HepG2 (cell line): Measurements from ENCODE around the gene LIMA1.

Experiments used
- CEBPB ChIP-seq: IDR thresholded peaks from 2 replicates; pipeline ENCODE4 v1.6.1; 2011; ENCODE audit warnings: low read depth, low read length, improper control_type of control experiment, borderline replicate concordance
- HDAC2 ChIP-seq: sonication (generic); formaldehyde crosslinking; IDR thresholded peaks from 2 replicates; pipeline ENCODE4 v1.4.0; 2020; ENCODE audit warnings: missing genetic modification reagents
- IRF2 ChIP-seq: IDR thresholded peaks from 2 replicates; pipeline ENCODE4 v1.6.1; 2018; ENCODE audit warnings: missing genetic modification reagents, missing compliant biosample characterization
- MED1 ChIP-seq: sonication (generic); formaldehyde crosslinking; IDR thresholded peaks from 2 replicates; pipeline ENCODE4 v1.4.0; 2020; ENCODE audit warnings: missing genetic modification reagents
- MXI1 ChIP-seq: IDR thresholded peaks from 3 replicates; pipeline ENCODE4 v1.6.1; 2012; ENCODE audit warnings: low read depth, low read length, inconsistent platforms, borderline replicate concordance
- TCF7L2 ChIP-seq: IDR thresholded peaks from 2 replicates; pipeline ENCODE4 v1.6.1; 2011; ENCODE audit warnings: mild to moderate bottlenecking, low read depth, low read length, moderate library complexity
- ZNF24 ChIP-seq: fragments of 450-650 bp; IDR thresholded peaks from 2 replicates; pipeline ENCODE4 v1.6.1; 2017; ENCODE audit warnings: antibody characterized with exemption, mild to moderate bottlenecking
- TF ChIP-seq, protein P1 (sequence below): sonication (generic); formaldehyde crosslinking; IDR thresholded peaks from 2 replicates; pipeline ENCODE4 v1.5.0; 2020; ENCODE audit warnings: mild to moderate bottlenecking, missing genetic modification reagents, moderate library complexity
- TF ChIP-seq, protein P2 (sequence below): sonication (generic); formaldehyde crosslinking; IDR thresholded peaks from 2 replicates; pipeline ENCODE4 v1.5.1; 2020; ENCODE audit warnings: missing genetic modification reagents, mild to moderate bottlenecking, borderline replicate concordance

DNA sequence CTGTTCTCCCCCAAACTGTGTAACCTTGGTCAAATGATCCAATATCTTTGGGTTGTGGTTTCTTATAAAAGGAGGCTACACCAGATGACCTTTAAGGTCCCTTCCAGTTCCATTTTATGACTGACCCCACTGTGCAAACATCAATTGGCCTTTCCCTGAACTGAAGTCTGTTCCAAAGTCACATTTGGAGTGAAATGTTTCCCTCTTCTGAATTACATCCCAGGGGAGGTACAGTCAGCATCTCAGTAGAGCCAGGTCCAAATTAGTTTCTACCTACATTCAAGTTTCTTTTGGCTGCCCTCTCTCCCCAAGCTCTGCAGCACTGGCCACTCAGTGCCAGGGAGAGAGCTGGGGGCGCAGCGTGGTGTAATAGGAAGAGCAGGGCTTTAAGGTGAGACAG lies 34.4 kb downstream of the LIMA1 start:
- TF ChIP-seq HDAC2 (CRISPR knock-in tag) (no peak), MED1 (no peak), CEBPB (no peak), TCF7L2 (no peak), IRF2 (CRISPR knock-in tag) (no peak), MXI1 (no peak), ZNF24 (no peak)
- TF ChIP-seq, protein P1, sequence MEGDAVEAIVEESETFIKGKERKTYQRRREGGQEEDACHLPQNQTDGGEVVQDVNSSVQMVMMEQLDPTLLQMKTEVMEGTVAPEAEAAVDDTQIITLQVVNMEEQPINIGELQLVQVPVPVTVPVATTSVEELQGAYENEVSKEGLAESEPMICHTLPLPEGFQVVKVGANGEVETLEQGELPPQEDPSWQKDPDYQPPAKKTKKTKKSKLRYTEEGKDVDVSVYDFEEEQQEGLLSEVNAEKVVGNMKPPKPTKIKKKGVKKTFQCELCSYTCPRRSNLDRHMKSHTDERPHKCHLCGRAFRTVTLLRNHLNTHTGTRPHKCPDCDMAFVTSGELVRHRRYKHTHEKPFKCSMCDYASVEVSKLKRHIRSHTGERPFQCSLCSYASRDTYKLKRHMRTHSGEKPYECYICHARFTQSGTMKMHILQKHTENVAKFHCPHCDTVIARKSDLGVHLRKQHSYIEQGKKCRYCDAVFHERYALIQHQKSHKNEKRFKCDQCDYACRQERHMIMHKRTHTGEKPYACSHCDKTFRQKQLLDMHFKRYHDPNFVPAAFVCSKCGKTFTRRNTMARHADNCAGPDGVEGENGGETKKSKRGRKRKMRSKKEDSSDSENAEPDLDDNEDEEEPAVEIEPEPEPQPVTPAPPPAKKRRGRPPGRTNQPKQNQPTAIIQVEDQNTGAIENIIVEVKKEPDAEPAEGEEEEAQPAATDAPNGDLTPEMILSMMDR = no peak
- TF ChIP-seq, protein P2, sequence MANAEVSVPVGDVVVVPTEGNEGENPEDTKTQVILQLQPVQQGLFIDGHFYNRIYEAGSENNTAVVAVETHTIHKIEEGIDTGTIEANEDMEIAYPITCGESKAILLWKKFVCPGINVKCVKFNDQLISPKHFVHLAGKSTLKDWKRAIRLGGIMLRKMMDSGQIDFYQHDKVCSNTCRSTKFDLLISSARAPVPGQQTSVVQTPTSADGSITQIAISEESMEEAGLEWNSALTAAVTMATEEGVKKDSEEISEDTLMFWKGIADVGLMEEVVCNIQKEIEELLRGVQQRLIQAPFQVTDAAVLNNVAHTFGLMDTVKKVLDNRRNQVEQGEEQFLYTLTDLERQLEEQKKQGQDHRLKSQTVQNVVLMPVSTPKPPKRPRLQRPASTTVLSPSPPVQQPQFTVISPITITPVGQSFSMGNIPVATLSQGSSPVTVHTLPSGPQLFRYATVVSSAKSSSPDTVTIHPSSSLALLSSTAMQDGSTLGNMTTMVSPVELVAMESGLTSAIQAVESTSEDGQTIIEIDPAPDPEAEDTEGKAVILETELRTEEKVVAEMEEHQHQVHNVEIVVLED (CRISPR knock-in tag) = no peak
